Measurements from ENCODE around the gene RLF. TPM values are rescaled to one million over a fixed set of nuclear protein-coding genes. Genes with fewer than 3 reads are reported as not detected.
"Not testable (repeated sequence)": the region's sequence is repeated elsewhere in the genome, so short reads cannot be mapped to it uniquely, and the experiment has no call there.

RLF gene
- total and polyA plus RNA-seq, 2 donors (not counting 1 experiment from before 2014, with no cell fraction given), result 12.4 to 20.8 TPM

DNA sequence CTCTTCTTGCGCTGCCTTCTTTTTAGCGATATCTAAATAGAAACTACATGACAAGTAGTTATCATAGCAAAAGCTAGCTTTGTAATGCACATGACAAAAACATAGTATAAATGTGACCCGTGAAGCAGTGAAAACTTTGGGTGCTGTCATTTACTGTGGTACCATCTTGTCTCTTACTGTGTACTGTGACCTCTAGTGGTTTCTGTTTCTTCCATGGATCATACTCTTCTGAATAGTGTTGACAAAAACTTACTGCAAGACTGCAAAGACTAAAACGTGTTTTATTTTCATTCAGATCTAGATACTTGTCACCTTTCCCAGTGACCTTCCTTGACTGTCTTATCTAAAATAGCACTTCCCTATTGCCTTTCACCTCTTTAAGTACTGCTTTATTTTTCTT, 6.1 kb downstream of the RLF start:
- H3K4me1 ChIP-seq (ENCODE audit: control insufficient read depth, extremely low read depth, insufficient read depth, low read length), result peaks cover 4% of the 10 kb centered on the region
- H4K20me1 ChIP-seq (ENCODE audit: control insufficient read depth, extremely low read depth, insufficient read depth, low read length), result peaks cover 2% of the 10 kb centered on the region
- H3K9ac ChIP-seq (ENCODE audit: insufficient read depth, low read length), result no peak overlapping the region
- no peak for TF ChIP-seq CTCF (conservative IDR thresholded peaks at IDR 0.05 in 1 of 2, IDR thresholded peaks at IDR 0.05 in 1 of 2; ENCODE audit: low read depth in 1 of 2, low read length in 2 of 2)
- no peak for TF ChIP-seq EZH2 (IDR thresholded peaks at IDR 0.05; ENCODE audit: low read length, missing control alignments)
- H3K36me3 ChIP-seq (ENCODE audit: control insufficient read depth, insufficient read depth, low read length), result no peaks in the 10 kb centered on the region
- no peak overlapping the region for H3K4me3 ChIP-seq (replicated peaks in 1 of 4; ENCODE audit: control extremely low read depth in 1 of 4, insufficient read depth in 1 of 4, low read depth in 3 of 4, low read length in 4 of 4)
- peaks cover 94% of the 10 kb centered on the region for H3K79me2 ChIP-seq (ENCODE audit: control insufficient read depth, insufficient read depth, low read length)
- no peak for DNase-seq (ENCODE audit: low read depth in 2 of 2)
- no peak overlapping the region for H2AFZ ChIP-seq (ENCODE audit: low read length)
- H3K27ac ChIP-seq (ENCODE audit: insufficient read depth, low read length), result no peak overlapping the region
- H3K27me3 ChIP-seq (ENCODE audit: control insufficient read depth, insufficient read depth, low read length), result no peaks in the 10 kb centered on the region
- H3K9me3 ChIP-seq (ENCODE audit: control insufficient read depth, insufficient read depth, low read depth, low read length), result no peaks in the 10 kb centered on the region
- no peak overlapping the region for H3K4me2 ChIP-seq (ENCODE audit: extremely low read depth, insufficient read depth, low read length)

- no peak overlapping the region for H3K4me3 ChIP-seq (replicated peaks in 1 of 4; ENCODE audit: control extremely low read depth in 1 of 4, insufficient read depth in 1 of 4, low read depth in 3 of 4, low read length in 4 of 4)
- H2AFZ ChIP-seq (ENCODE audit: low read length), result no peak overlapping the region
- TF ChIP-seq EZH2 (IDR thresholded peaks at IDR 0.05; ENCODE audit: low read length, missing control alignments) (no peak), CTCF (conservative IDR thresholded peaks at IDR 0.05 in 1 of 2, IDR thresholded peaks at IDR 0.05 in 1 of 2; ENCODE audit: low read depth in 1 of 2, low read length in 2 of 2) (no peak)
- no peaks in the 10 kb centered on the region for H3K9me3 ChIP-seq (ENCODE audit: control insufficient read depth, insufficient read depth, low read depth, low read length)
- H3K36me3 ChIP-seq (ENCODE audit: control insufficient read depth, insufficient read depth, low read length), result no peaks in the 10 kb centered on the region
- H4K20me1 ChIP-seq (ENCODE audit: control insufficient read depth, extremely low read depth, insufficient read depth, low read length), result no peaks in the 10 kb centered on the region
- no peak for DNase-seq (ENCODE audit: low read depth in 2 of 2)
- H3K4me1 ChIP-seq (ENCODE audit: control insufficient read depth, extremely low read depth, insufficient read depth, low read length), result no peaks in the 10 kb centered on the region
- H3K4me2 ChIP-seq (ENCODE audit: extremely low read depth, insufficient read depth, low read length), result no peak overlapping the region
- H3K27me3 ChIP-seq (ENCODE audit: control insufficient read depth, insufficient read depth, low read length), result no peaks in the 10 kb centered on the region
- H3K9ac ChIP-seq (ENCODE audit: insufficient read depth, low read length), result no peak overlapping the region
- no peak overlapping the region for H3K27ac ChIP-seq (ENCODE audit: insufficient read depth, low read length)
- peaks cover 88% of the 10 kb centered on the region for H3K79me2 ChIP-seq (ENCODE audit: control insufficient read depth, insufficient read depth, low read length)
Measured at GRCh38 chr1:40171036-40171435, 9.8 kb downstream of the RLF start.

GRCh38 chr1:40174788-40175187, 13.6 kb downstream of the RLF start:
- TF ChIP-seq CTCF (conservative IDR thresholded peaks at IDR 0.05 in 1 of 2, IDR thresholded peaks at IDR 0.05 in 1 of 2; ENCODE audit: low read depth in 1 of 2, low read length in 2 of 2), result no peak
- TF ChIP-seq EZH2 (IDR thresholded peaks at IDR 0.05; ENCODE audit: low read length, missing control alignments), result no peak
- peaks cover 88% of the 10 kb centered on the region for H3K79me2 ChIP-seq (ENCODE audit: control insufficient read depth, insufficient read depth, low read length)
- H3K9ac ChIP-seq (ENCODE audit: insufficient read depth, low read length), result no peak overlapping the region
- H3K4me3 ChIP-seq (replicated peaks in 1 of 4; ENCODE audit: control extremely low read depth in 1 of 4, insufficient read depth in 1 of 4, low read depth in 3 of 4, low read length in 4 of 4), result no peak overlapping the region
- H3K9me3 ChIP-seq (ENCODE audit: control insufficient read depth, insufficient read depth, low read depth, low read length), result no peaks in the 10 kb centered on the region
- no peak for DNase-seq (ENCODE audit: low read depth in 2 of 2)
- no peak overlapping the region for H3K4me2 ChIP-seq (ENCODE audit: extremely low read depth, insufficient read depth, low read length)
- no peaks in the 10 kb centered on the region for H3K4me1 ChIP-seq (ENCODE audit: control insufficient read depth, extremely low read depth, insufficient read depth, low read length)
- H4K20me1 ChIP-seq (ENCODE audit: control insufficient read depth, extremely low read depth, insufficient read depth, low read length), result no peaks in the 10 kb centered on the region
- no peaks in the 10 kb centered on the region for H3K36me3 ChIP-seq (ENCODE audit: control insufficient read depth, insufficient read depth, low read length)
- no peak overlapping the region for H2AFZ ChIP-seq (ENCODE audit: low read length)
- no peak overlapping the region for H3K27ac ChIP-seq (ENCODE audit: insufficient read depth, low read length)
- H3K27me3 ChIP-seq (ENCODE audit: control insufficient read depth, insufficient read depth, low read length), result no peaks in the 10 kb centered on the region

GRCh38 chr1:40176989-40177388, 15.8 kb downstream of the RLF start:
- not testable (repeated sequence) for H3K27ac ChIP-seq (ENCODE audit: insufficient read depth, low read length); H3K4me3 ChIP-seq (replicated peaks in 1 of 4; ENCODE audit: control extremely low read depth in 1 of 4, insufficient read depth in 1 of 4, low read depth in 3 of 4, low read length in 4 of 4); H4K20me1 ChIP-seq (ENCODE audit: control insufficient read depth, extremely low read depth, insufficient read depth, low read length); H2AFZ ChIP-seq (ENCODE audit: low read length); H3K36me3 ChIP-seq (ENCODE audit: control insufficient read depth, insufficient read depth, low read length); H3K4me1 ChIP-seq (ENCODE audit: control insufficient read depth, extremely low read depth, insufficient read depth, low read length); H3K9me3 ChIP-seq (ENCODE audit: control insufficient read depth, insufficient read depth, low read depth, low read length); H3K4me2 ChIP-seq (ENCODE audit: extremely low read depth, insufficient read depth, low read length); H3K9ac ChIP-seq (ENCODE audit: insufficient read depth, low read length); DNase-seq (ENCODE audit: low read depth in 2 of 2); H3K27me3 ChIP-seq (ENCODE audit: control insufficient read depth, insufficient read depth, low read length)
- peaks cover 88% of the 10 kb centered on the region for H3K79me2 ChIP-seq (ENCODE audit: control insufficient read depth, insufficient read depth, low read length)

All from fibroblast of lung (primary cell).